Activated CD8-positive, alpha-beta T cell treated with anti-CD3 and anti-CD28 coated beads, Interleukin-2, amount 10 ng/mL, durations not matched to agents 7 days and 5 days (primary cell): ENCODE measurements around the gene RASSF1. TPM values are rescaled to one million over a fixed set of nuclear protein-coding genes. Genes with fewer than 3 reads are reported as not detected.
A peak's percentile ranks its signal among the peaks of the same experiment; 100 is the strongest.
"Not testable (repeated sequence)": the region's sequence is repeated elsewhere in the genome, so short reads cannot be mapped to it uniquely, and the experiment has no call there.

Source experiments
- ATAC-seq: fragments of 150-1000 bp; cut with Tn5 transposase; one replicate; pipeline ENCODE4 v1.10.0; 2021; ENCODE audit warnings: moderate library complexity
- CTCF ChIA-PET: fragments of 350-600 bp; sonication (Branson Sonifier 250); formaldehyde crosslinking; loops from one replicate; lab custom pipeline; 2021; ENCODE audit warnings: antibody characterized with exemption; lab: Charles Lee
- POLR2A ChIA-PET: fragments of 350-600 bp; sonication (Branson Sonifier 250); formaldehyde crosslinking; loops from one replicate; lab custom pipeline; 2021; ENCODE audit warnings: antibody characterized with exemption; lab: Charles Lee
- DNase-seq: peaks from one replicate; pipeline ENCODE4 v3.0.0-alpha.2; 2020
- H3K27ac Mint-ChIP-seq: one replicate; pipeline ENCODE4 v1.8.0; 2021; ENCODE audit warnings: mild to moderate bottlenecking, mixed read lengths
- H3K27me3 Mint-ChIP-seq: one replicate; pipeline ENCODE4 v1.8.0; 2021; ENCODE audit warnings: low read depth, mixed read lengths
- H3K36me3 Mint-ChIP-seq: one replicate; pipeline ENCODE4 v1.8.0; 2021; ENCODE audit warnings: low read depth, mixed read lengths
- H3K4me1 Mint-ChIP-seq: one replicate; pipeline ENCODE4 v1.8.0; 2021; ENCODE audit warnings: low read depth, mixed read lengths
- H3K4me3 Mint-ChIP-seq: one replicate; pipeline ENCODE4 v1.8.0; 2021; ENCODE audit warnings: mild to moderate bottlenecking, mixed read lengths
- H3K9me3 Mint-ChIP-seq: one replicate; pipeline ENCODE4 v1.8.0; 2022; ENCODE audit warnings: mixed read lengths; ENCODE audit not compliant: insufficient read depth
- total RNA-seq, 2 experiments: library from RNA; stranded (reverse); gene quantifications; one replicate each; pipeline ENCODE4 v1.2.3, GENCODE V29; 2021

Gene RASSF1
- total RNA-seq, 2 experiments from 2014 or later: 172 to 174 TPM

GRCh38 chr3:50316657-50317242, 23.9 kb downstream of the RASSF1 start:
- Mint-ChIP-seq H3K9me3 (no peaks in the 10 kb centered on the region), H3K27ac (peak overlapping the region; percentile 88), H3K27me3 (no peaks in the 10 kb centered on the region), H3K4me3 (peak overlapping the region; percentile 59), H3K36me3 (peaks cover 8% of the 10 kb centered on the region), H3K4me1 (peaks cover 33% of the 10 kb centered on the region)
- ATAC-seq (peak; percentile 63), DNase-seq (peak; percentile 80)
- ChIA-PET POLR2A (interaction anchor here (1.0 to 3.3 kb wide), 3 partner anchors 11 to 21 kb away, joined by 4 to 13 read pairs (median 12); partner anchors contain the start of genes HYAL3, NAA80 and TUSC2), CTCF (interaction anchor here (1.4 kb wide), 1 partner anchor 28 kb away, joined by 3 read pairs; no protein-coding TSS in a partner anchor)

- Mint-ChIP-seq H3K4me1 (peaks cover 24% of the 10 kb centered on the region), H3K9me3 (no peaks in the 10 kb centered on the region), H3K4me3 (no peak overlapping the region), H3K27me3 (no peaks in the 10 kb centered on the region), H3K27ac (no peak overlapping the region), H3K36me3 (peaks cover 9% of the 10 kb centered on the region)
- DNase-seq (no peak), ATAC-seq (no peak)
- CTCF ChIA-PET: interaction anchor here (1.1 to 2.0 kb wide), 4 partner anchors 9 to 120 kb away, joined by 3 to 9 read pairs (median 6); partner anchors contain the start of genes HYAL3 and NAA80
- POLR2A ChIA-PET: interaction anchor here (0.9 to 1.8 kb wide), 2 partner anchors 17 to 23 kb away, joined by 3 to 4 read pairs; no protein-coding TSS in a partner anchor
These were observed 25.8 kb downstream of the RASSF1 start for GRCh38 chr3:50314816-50315215.

DNA sequence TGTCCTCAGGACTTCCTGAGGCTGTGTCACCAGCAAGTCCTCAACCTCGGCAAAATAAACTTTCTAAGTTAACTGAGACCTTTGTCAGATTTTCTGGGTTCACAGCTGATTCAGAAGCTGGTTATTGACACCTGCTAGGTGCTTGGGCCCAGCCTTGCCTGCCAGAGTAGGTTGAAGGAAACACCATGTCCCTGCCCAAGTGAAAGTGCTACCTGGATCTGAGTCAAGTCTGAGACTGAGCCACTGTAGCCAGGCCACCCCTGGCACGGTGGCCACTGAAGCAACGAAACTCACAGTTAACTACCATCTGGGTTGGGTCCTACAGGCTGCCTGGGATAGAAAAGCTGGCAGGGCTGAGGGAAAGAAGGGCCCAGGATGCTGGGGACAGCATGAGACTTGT, 26.3 kb downstream of the RASSF1 start:
- Mint-ChIP-seq H3K27ac (no peak overlapping the region), H3K9me3 (no peaks in the 10 kb centered on the region), H3K27me3 (no peaks in the 10 kb centered on the region), H3K36me3 (peaks cover 7% of the 10 kb centered on the region), H3K4me1 (peaks cover 24% of the 10 kb centered on the region), H3K4me3 (no peak overlapping the region)
- no peak for DNase-seq
- ATAC-seq: no peak
- CTCF ChIA-PET: interaction anchor here (2.0 kb wide), 1 partner anchor 10 kb away, joined by 7 read pairs; no protein-coding TSS in a partner anchor
- POLR2A ChIA-PET: interaction anchor here (1.8 kb wide), 1 partner anchor 16 kb away, joined by 4 read pairs; no protein-coding TSS in a partner anchor

- H3K9me3 Mint-ChIP-seq, CTCF ChIA-PET, H3K27ac Mint-ChIP-seq, DNase-seq, H3K36me3 Mint-ChIP-seq, ATAC-seq, H3K27me3 Mint-ChIP-seq, POLR2A ChIA-PET, H3K4me3 Mint-ChIP-seq: not testable (repeated sequence)
- H3K4me1 Mint-ChIP-seq: peaks cover 16% of the 10 kb centered on the region
These were observed 28.6 kb downstream of the RASSF1 start for GRCh38 chr3:50312041-50312440.

DNA sequence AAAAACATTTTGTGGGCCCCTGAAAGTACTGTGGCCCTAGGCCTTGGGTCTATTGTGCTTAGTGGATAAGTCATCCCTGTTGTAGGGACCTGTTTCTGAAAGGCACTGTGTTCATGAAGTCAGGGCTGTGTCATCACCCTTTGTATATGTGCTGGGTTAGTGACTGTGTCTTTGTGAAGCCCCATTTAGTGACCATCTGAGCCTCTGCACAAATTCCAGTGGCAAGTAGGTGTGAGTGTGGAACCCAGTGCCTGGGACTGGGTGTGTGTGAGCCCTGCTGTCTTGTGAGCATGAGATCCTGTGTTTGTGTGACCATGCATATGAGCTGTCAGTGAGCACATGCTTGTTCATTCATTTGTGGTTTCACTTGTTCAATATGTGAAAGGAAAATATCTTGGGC, 36.0 kb downstream of the RASSF1 start:
- Mint-ChIP-seq H3K4me1 (peaks cover 13% of the 10 kb centered on the region), H3K9me3 (no peaks in the 10 kb centered on the region), H3K27me3 (no peaks in the 10 kb centered on the region), H3K27ac (no peak overlapping the region), H3K4me3 (no peak overlapping the region), H3K36me3 (peaks cover 2% of the 10 kb centered on the region)
- no peak for DNase-seq
- ATAC-seq: no peak
- CTCF ChIA-PET: interaction anchor here (2.0 to 10.1 kb wide), 2 partner anchors 17 to 58 kb away, joined by 5 to 113 read pairs; partner anchors contain the start of gene HYAL2
- POLR2A ChIA-PET: no interaction called here

DNA sequence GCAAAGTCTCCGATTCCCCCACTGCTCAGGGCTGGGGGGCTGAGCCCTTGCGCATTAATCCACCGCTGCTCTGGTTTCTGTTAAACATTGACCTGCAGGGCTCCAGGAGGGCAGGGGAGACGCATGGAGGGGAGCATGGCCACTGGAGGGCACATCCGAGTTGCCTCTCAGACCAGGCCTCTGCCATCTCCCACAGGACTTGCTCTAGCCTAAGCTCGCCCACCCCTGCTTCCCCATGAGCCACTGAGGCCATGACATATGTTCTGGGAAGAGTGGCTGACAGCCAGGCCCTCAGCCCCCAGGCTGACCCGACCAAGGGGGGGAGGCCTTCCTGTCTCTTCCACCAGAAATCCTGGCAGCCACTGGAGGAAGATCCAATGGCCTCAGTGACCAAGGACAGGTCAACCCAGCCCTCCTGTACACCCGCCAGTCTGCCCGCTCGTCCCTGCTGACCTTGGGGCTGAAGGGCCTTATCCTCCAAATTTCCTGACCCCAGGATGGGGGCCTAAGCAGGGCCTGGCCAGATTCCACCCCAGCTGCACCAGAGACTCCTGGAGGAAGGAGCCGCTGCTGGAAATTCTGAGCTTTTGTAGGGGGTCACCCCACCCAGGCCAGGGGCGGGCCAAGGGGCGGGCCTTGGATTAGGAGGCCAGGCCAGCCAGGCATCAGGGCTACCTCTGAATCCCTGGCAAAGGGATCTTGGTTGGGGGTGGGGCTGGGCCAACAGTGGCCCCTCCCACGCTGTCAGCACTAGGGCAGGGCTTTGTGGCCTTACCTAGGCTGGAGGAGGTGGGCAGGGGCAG, 37.4 kb downstream of the RASSF1 start, which contains the start of gene HYAL1:
Gene HYAL1 (minus strand): TSS at position 562 of the 803 bp plus-strand sequence. CDS start 618 bp downstream, outside the sequence.
- Mint-ChIP-seq H3K36me3 (no peaks in the 10 kb centered on the region), H3K4me3 (no peak within 1 kb of the TSS), H3K9me3 (no peaks in the 10 kb centered on the region), H3K4me1 (peaks cover 15% of the 10 kb centered on the region), H3K27me3 (no peaks in the 10 kb centered on the region), H3K27ac (no peak within 1 kb of the TSS)
- ChIA-PET CTCF (interaction anchor here (10.1 kb wide), 1 partner anchor 18 kb away, joined by 113 read pairs; the partner anchor contains the start of gene HYAL2), POLR2A (interaction anchor here (1.3 kb wide), 1 partner anchor 33 kb away, joined by 3 read pairs; no protein-coding TSS in a partner anchor)
- no peak for ATAC-seq
- DNase-seq: peak; percentile 21

GRCh38 chr3:50302095-50303012, 38.3 kb downstream of the RASSF1 start:
- CTCF ChIA-PET: interaction anchor here (10.1 kb wide), 1 partner anchor 19 kb away, joined by 113 read pairs; the partner anchor contains the start of gene HYAL2
- ATAC-seq: no peak
- DNase-seq: no peak
- peaks cover 23% of the 10 kb centered on the region for H3K4me1 Mint-ChIP-seq
- H3K9me3 Mint-ChIP-seq: no peaks in the 10 kb centered on the region
- no peaks in the 10 kb centered on the region for H3K36me3 Mint-ChIP-seq
- no peak overlapping the region for H3K4me3 Mint-ChIP-seq
- H3K27ac Mint-ChIP-seq: no peak overlapping the region
- POLR2A ChIA-PET: interaction anchor here (1.3 kb wide), 1 partner anchor 34 kb away, joined by 3 read pairs; no protein-coding TSS in a partner anchor
- H3K27me3 Mint-ChIP-seq: no peaks in the 10 kb centered on the region

- peaks cover 2% of the 10 kb centered on the region for H3K36me3 Mint-ChIP-seq
- peak overlapping the region; percentile 99 for H3K27ac Mint-ChIP-seq
- H3K27me3 Mint-ChIP-seq: no peaks in the 10 kb centered on the region
- DNase-seq (no peak), ATAC-seq (no peak)
- POLR2A ChIA-PET: no interaction called here
- no peaks in the 10 kb centered on the region for H3K9me3 Mint-ChIP-seq
- H3K4me1 Mint-ChIP-seq: peaks cover 32% of the 10 kb centered on the region
- CTCF ChIA-PET: interaction anchor here (10.1 kb wide), 1 partner anchor 21 kb away, joined by 113 read pairs; the partner anchor contains the start of gene HYAL2
- peak overlapping the region; percentile 97 for H3K4me3 Mint-ChIP-seq
These were observed 39.9 kb downstream of the RASSF1 start for GRCh38 chr3:50300681-50301254.

DNA sequence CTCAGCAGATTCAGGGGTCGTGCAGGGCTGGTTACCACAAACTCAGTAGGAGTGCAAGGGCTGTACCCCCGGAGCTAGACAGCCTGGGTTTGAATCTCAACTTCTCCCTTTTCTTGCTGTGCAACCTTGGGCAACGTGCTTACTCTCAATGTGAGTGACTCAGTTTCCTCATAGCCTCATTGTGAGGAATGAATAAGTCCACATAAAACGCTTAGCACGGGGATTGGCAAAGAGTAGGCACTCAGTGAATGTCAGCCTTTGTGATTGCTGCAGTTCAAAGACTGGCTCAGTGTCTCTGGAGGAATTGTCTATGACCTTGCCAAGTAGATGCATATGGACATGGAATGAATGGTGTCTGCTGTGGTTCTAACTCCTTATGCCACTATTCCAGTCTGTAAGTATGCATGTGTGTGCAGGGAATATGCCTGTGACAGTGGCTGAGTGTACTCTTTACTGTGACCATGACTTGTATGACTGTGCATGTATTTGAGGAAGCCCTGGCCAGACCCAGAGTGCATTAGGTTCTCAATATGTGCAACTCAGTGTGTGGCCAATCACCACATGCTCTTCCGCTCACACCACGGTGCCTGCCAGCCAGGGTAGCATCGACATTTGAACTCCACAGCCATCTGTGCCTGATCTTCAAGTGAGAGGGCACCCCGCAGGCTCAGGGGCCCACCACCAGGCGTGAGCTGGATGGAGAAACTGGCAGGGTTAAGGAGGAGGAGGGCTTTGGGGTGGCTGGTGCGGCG, 40.5 kb downstream of the RASSF1 start:
- no peak for DNase-seq
- H3K9me3 Mint-ChIP-seq: no peaks in the 10 kb centered on the region
- H3K4me3 Mint-ChIP-seq: peak overlapping the region; percentile 97
- ATAC-seq: no peak
- H3K36me3 Mint-ChIP-seq: peaks cover 2% of the 10 kb centered on the region
- ChIA-PET CTCF (interaction anchor here (0.9 to 10.1 kb wide), 11 partner anchors 13 to 242 kb away, joined by 3 to 113 read pairs (median 6); partner anchors contain the start of genes HYAL2 and RASSF1), POLR2A (interaction anchor here (0.7 to 3.5 kb wide), 12 partner anchors 12 to 306 kb away, joined by 3 to 27 read pairs (median 4); partner anchors contain the start of genes GNAI2 and RASSF1)
- H3K27ac Mint-ChIP-seq: peak overlapping the region; percentile 99
- no peaks in the 10 kb centered on the region for H3K27me3 Mint-ChIP-seq
- peaks cover 32% of the 10 kb centered on the region for H3K4me1 Mint-ChIP-seq

DNA sequence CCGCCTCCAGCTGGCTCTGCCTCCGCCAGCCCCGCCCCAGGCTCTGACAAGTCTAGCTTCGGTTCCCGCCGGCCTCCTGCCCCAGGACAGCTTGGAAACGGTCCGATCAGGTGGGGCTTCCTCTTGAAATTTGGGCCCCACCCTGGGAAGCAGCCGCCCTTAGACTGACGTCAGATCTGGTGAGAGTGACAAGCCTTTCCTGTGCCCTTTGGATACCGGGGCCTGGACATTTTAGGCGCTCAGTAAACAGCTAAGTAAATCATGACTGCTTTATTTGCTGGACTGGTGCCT, 41.1 kb downstream of the RASSF1 start:
- Mint-ChIP-seq H3K4me3 (peak overlapping the region; percentile 97), H3K36me3 (peaks cover 2% of the 10 kb centered on the region), H3K27ac (peak overlapping the region; percentile 99), H3K9me3 (no peaks in the 10 kb centered on the region), H3K27me3 (no peaks in the 10 kb centered on the region), H3K4me1 (peaks cover 32% of the 10 kb centered on the region)
- no peak for DNase-seq
- ChIA-PET CTCF (interaction anchor here (0.9 to 10.1 kb wide), 12 partner anchors 14 to 243 kb away, joined by 3 to 113 read pairs (median 6); partner anchors contain the start of genes HYAL2 and RASSF1), POLR2A (interaction anchor here (0.7 to 3.5 kb wide), 13 partner anchors 11 to 307 kb away, joined by 3 to 27 read pairs (median 4); partner anchors contain the start of genes CYB561D2, GNAI2, NPRL2 and RASSF1)
- ATAC-seq: no peak
